ENCODE results near the gene LALBA.
"Not testable (repeated sequence)": the region's sequence is repeated elsewhere in the genome, so short reads cannot be mapped to it uniquely, and the experiment has no call there.

LALBA gene

GRCh38 chr12:48569946-48570345, at the start of gene LALBA:
LALBA (minus strand) TSS chr12:48570046; CDS start chr12:48570020, 26 bp downstream.
- DNase-seq (ENCODE audit: low spot score): no peak

GRCh38 chr12:48618541-48618940, 48.7 kb upstream of the LALBA start:
- peak; percentile 88 for DNase-seq (ENCODE audit: low spot score)

DNA sequence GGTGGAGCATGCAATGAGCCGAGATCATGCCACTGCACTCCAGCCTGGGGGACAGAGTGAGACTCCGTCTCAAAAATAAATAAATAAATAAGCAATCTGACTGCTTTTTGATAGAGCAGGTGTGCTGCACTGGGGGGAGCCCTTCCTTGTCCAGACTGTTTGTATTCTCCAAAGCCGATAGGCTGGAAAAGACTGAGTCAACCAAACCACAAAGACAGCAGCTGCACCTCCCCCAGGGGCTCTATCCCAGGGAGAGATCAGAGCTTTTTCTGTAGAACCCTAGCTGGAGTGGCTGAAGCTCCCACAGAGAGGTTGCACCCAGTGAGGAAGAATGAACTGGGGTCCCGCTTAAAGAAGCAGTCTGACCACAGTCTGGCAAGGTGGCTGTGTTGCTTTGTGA, 45.8 kb upstream of the LALBA start:
- no peak for DNase-seq (ENCODE audit: low spot score)

- DNase-seq (ENCODE audit: low spot score): no peak
These were observed 43.5 kb upstream of the LALBA start for GRCh38 chr12:48613321-48613720.

GRCh38 chr12:48602192-48602989, 32.5 kb upstream of the LALBA start:
- no peak for DNase-seq (ENCODE audit: low spot score)

- no peak for DNase-seq (ENCODE audit: low spot score)
These were observed 31.3 kb upstream of the LALBA start for GRCh38 chr12:48601013-48601756.

GRCh38 chr12:48600552-48600951, 30.7 kb upstream of the LALBA start:
- DNase-seq (ENCODE audit: low spot score): no peak

DNA sequence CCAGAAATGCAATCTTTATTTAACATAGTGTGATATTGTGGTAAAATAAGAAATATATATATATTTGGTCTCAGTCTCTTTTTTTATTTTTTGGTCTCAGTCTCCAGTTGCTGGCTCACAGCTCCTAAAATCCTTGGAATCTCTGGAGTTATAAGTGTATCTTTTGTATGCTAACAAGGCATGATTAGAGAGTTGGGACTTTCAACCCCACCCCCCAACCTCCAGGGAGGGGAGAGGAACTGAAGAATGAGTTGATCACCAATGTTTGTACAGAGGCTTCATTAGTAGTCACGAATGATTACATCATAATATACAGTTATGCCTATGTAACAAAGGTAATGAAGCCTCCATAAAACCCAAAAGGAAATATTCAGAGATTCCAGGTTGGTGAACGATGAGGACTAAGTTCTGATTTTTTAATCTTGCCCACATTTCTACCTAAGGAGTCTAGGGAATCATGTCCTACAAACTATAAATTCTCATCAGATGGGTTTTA, 22.8 kb upstream of the LALBA start:
- no peak for DNase-seq (ENCODE audit: low spot score)

GRCh38 chr12:48586361-48586760, 16.5 kb upstream of the LALBA start:
- DNase-seq (ENCODE audit: low spot score): no peak

- DNase-seq (ENCODE audit: low spot score): no peak
These were observed 13.9 kb upstream of the LALBA start for GRCh38 chr12:48583728-48584127.

GRCh38 chr12:48580831-48581230, 11.0 kb upstream of the LALBA start:
- no peak for DNase-seq (ENCODE audit: low spot score)

- no peak for DNase-seq (ENCODE audit: low spot score)
These were observed 2.5 kb upstream of the LALBA start for GRCh38 chr12:48572326-48572725.

DNA sequence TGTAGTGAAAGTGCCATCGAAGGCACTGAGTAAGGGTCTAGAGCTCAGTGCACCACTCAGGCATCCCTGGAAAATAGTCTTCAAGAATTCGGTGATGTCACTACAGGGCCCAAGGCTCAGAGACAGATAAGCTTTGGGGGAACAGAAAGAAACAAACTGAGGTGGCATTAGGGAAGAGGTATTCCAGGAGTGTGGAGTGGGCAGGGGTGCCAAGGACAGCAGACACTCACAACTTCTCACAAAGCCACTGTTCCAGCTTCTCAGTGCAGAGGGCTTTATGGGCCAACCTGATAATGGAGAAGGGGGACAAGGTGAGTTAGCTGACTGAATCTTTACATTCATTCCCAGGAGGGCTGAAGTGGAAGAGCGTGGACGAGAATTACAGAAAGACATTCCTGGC, 2.1 kb downstream of the LALBA start:
- no peak for DNase-seq (ENCODE audit: low spot score)

DNA sequence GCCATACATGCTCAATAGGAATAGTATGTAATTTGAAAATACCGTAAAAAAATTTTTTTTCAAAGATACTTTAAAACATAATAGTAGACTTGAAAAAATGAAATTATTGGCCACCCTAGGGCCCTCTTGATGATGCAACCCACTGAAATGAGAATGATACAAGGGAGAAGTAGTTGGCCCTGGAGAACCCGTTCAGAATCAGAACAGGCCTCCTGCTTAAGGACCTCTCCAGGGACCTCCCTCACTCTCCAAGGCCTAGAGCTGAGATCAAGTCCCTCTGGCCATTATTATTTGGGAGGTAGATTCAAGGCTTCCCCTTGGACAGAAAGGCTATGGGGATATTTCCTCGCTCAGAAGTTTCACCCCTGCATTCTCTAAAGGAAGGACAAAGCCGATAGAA, 11.9 kb downstream of the LALBA start:
- DNase-seq (ENCODE audit: low spot score): no peak

DNA sequence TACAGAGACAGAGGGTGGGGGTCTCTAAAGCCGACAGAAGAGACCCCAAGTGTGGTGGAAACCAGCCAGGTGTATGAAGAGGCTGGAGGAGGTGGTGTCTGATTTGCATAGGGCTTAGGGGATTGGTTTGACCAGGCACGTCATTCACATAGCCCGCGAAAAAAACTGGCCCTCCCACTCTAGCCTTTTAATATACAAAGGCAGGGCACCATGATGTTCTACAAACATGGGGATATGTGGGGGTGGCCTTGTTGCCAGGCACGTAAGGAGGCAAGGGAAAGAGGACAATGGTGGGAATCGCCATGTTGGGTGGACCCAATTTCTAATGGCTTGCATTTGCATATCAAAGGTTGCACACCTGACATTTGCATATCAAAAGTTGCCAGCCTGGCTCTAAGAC, 13.2 kb downstream of the LALBA start:
- no peak for DNase-seq (ENCODE audit: low spot score)

DNA sequence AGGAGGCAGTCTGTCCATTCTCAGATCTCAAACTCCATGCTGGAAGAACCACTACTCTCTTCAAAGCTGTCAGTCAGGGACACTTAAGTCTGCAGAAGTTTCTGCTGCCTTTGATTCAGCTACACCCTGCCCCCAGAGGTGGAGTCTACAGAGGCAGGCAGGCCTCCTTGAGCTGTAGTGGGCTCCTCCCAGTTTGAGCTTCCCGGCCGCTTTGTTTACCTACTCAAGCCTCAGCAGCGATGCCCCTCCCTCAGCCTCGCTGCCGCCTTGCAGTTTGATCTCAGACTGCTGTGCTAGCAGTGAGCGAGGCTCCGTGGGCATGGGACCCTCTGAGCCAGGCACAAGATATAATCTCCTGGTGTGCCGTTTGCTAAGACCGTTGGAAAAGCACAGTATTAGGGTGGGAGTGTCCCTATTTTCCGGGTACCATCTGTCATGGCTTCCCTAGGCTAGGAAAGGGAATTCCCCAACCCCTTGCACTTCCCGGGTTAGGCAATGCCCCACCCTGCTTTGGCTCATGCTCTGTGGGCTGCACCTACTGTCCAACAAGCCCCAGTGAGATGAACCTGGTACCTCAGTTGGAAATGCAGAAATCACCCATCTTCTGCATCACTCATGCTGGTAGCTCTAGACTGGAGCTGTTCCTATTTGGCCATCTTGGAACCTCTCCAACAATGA, 16.0 kb downstream of the LALBA start:
- DNase-seq (ENCODE audit: low spot score): not testable (repeated sequence)

- not testable (repeated sequence) for DNase-seq (ENCODE audit: low spot score)
These were observed 18.2 kb downstream of the LALBA start for GRCh38 chr12:48551636-48552035.

- not testable (repeated sequence) for DNase-seq (ENCODE audit: low spot score)
These were observed 22.8 kb downstream of the LALBA start for GRCh38 chr12:48547012-48547411.

- no peak for DNase-seq (ENCODE audit: low spot score)
These were observed 23.9 kb downstream of the LALBA start for GRCh38 chr12:48545833-48546469.

DNA sequence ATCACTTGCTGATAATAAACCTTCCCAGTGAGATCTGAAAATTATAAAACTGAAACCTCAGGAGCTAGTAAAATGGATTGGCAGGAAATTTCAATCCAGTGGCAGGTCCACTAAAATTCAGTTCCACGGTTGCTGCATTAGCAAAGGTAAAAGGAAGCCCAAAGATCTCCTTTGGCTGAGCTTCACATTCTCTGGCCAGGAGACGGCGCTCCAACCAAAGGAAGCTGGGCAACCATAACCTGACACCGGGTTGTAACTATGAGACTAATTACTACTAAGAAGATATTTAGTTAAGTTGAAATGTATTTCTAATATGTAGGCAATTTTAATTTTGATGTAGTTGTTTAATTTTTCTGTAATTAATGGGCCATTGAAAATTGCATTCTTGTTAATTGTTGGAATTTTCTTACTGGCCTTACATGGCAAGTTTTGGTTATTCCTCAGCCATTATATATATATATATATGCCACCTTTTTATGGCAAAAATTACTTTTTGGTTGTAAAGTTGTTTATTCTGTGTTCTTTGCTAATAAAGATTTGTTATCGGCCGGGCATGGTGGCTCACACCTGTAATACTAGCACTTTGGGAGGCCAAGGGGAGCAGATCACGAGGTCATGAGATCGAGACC, 27.4 kb downstream of the LALBA start:
- DNase-seq (ENCODE audit: low spot score): peak; percentile 66

GRCh38 chr12:48536602-48537001, 33.2 kb downstream of the LALBA start:
- no peak for DNase-seq (ENCODE audit: low spot score)

DNA sequence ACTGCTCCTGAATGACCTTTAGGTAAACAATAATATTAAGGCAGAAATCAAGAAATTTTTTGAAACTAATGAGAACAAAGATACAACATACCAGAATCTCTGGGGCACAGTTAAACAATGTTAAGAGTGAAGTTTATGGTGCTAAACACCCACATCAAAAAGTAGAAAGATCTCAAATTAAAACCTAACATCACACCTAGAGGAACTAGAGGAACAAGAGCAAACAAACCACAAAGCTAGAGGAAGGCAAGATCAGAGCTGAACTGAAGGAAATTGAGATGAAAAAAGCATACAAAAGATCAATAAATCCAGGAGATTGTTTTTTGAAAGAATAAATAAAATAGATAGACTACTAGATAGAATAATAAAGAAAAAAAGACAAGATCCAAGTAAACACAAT, 37.2 kb downstream of the LALBA start:
- DNase-seq (ENCODE audit: low spot score): no peak
